ENCODE measurements around the gene ETF1. TPM values are rescaled to one million over a fixed set of nuclear protein-coding genes. Genes with fewer than 3 reads are reported as not detected.

The ETF1 gene
- total and polyA plus RNA-seq, 2 donors (not counting 1 experiment from before 2014, with no cell fraction given), result 10.2 to 50.5 TPM

GRCh38 chr5:138517437-138517836 is 25.6 kb downstream of the ETF1 start:
- ATAC-seq (ENCODE audit: low read depth) (no peak), DNase-seq (no peak)
- CTCF ChIA-PET, result interaction anchor here (0.6 to 1.0 kb wide), 2 partner anchors 13 to 18 kb away, joined by 3 read pairs; no protein-coding TSS in a partner anchor
- Histone ChIP-seq H3K27ac (ENCODE audit: low read length in 2 of 2) (no peak overlapping the region), H3K27me3 (replicated peaks in 1 of 4; ENCODE audit: control extremely low read depth in 1 of 4, control insufficient read depth in 3 of 4, insufficient read depth in 4 of 4, low read length in 3 of 4) (no peaks in the 10 kb centered on the region), H3K4me2 (replicated peaks; ENCODE audit: low read depth, low read length, poor library complexity, severe bottlenecking) (no peak overlapping the region), H3K36me3 (replicated peaks in 1 of 2; ENCODE audit: control extremely low read depth in 1 of 2, control insufficient read depth in 1 of 2, extremely low read depth in 1 of 2, insufficient read depth in 2 of 2, low read length in 1 of 2) (peaks cover 16 to 67% of the 10 kb centered on the region in 2 experiments), H4K20me1 (ENCODE audit: control insufficient read depth, insufficient read depth, low read length, poor library complexity, severe bottlenecking) (peaks cover 27% of the 10 kb centered on the region), H3K79me2 (ENCODE audit: control insufficient read depth, insufficient read depth, low read length) (peaks cover 39% of the 10 kb centered on the region), H2AFZ (ENCODE audit: insufficient read depth, low read depth, low read length, poor library complexity, severe bottlenecking) (no peak overlapping the region), H3K4me1 (ENCODE audit: control insufficient read depth in 2 of 2, insufficient read depth in 2 of 2, low read length in 2 of 2) (no peaks in the 10 kb centered on the region), H3K4me3 (ENCODE audit: control extremely low read depth in 1 of 5, extremely low read depth in 1 of 5, insufficient read depth in 1 of 5, low read depth in 2 of 5, low read length in 4 of 5) (no peak overlapping the region), H3K9me3 (ENCODE audit: control extremely low read depth in 1 of 3, control insufficient read depth in 2 of 3, insufficient read depth in 1 of 3, low read length in 2 of 3) (no peaks in the 10 kb centered on the region), H3K9ac (ENCODE audit: low read length) (no peak overlapping the region)
- Mint-ChIP-seq H3K4me3 (no peak overlapping the region), H3K27me3 (no peaks in the 10 kb centered on the region), H3K9me3 (ENCODE audit: insufficient read depth) (no peaks in the 10 kb centered on the region), H3K4me1 (peaks cover 9% of the 10 kb centered on the region), H3K27ac (no peak overlapping the region)
- WGBS (ENCODE audit: insufficient coverage), result 100% methylated on average over 1 of the region's 4 CpGs
- intact Hi-C loops (cut with micrococcal nuclease), result no loop called here
- no peak for TF ChIP-seq CTCF (IDR thresholded peaks at IDR 0.05)
- POLR2A ChIA-PET, result no interaction called here

- POLR2A ChIA-PET, result no interaction called here
Measured at GRCh38 chr5:138515556-138516245, 27.3 kb downstream of the ETF1 start.

More at GRCh38 chr5:138515556-138516245, 27.3 kb downstream of the ETF1 start:
- no peak overlapping the region for H3K4me3 Mint-ChIP-seq
- no CpG with 5 or more reads among the region's 3 CpGs for WGBS (ENCODE audit: insufficient coverage)
- H2AFZ ChIP-seq (ENCODE audit: insufficient read depth, low read depth, low read length, poor library complexity, severe bottlenecking), result no peak overlapping the region
- DNase-seq, result no peak
- ATAC-seq (ENCODE audit: low read depth), result no peak
- H3K4me2 ChIP-seq (replicated peaks; ENCODE audit: low read depth, low read length, poor library complexity, severe bottlenecking), result no peak overlapping the region
- H4K20me1 ChIP-seq (ENCODE audit: control insufficient read depth, insufficient read depth, low read length, poor library complexity, severe bottlenecking), result peaks cover 17% of the 10 kb centered on the region
- no peaks in the 10 kb centered on the region for H3K27me3 ChIP-seq (replicated peaks in 1 of 4; ENCODE audit: control extremely low read depth in 1 of 4, control insufficient read depth in 3 of 4, insufficient read depth in 4 of 4, low read length in 3 of 4)
- CTCF ChIA-PET, result interaction anchor here (0.6 to 1.4 kb wide), 2 partner anchors 12 to 218 kb away, joined by 3 to 6 read pairs; no protein-coding TSS in a partner anchor
- H3K27ac Mint-ChIP-seq, result no peak overlapping the region
- H3K9ac ChIP-seq (ENCODE audit: low read length), result no peak overlapping the region
- H3K4me1 ChIP-seq (ENCODE audit: control insufficient read depth in 2 of 2, insufficient read depth in 2 of 2, low read length in 2 of 2), result no peaks in the 10 kb centered on the region
- H3K27me3 Mint-ChIP-seq, result no peaks in the 10 kb centered on the region
- H3K9me3 ChIP-seq (ENCODE audit: control extremely low read depth in 1 of 3, control insufficient read depth in 2 of 3, insufficient read depth in 1 of 3, low read length in 2 of 3), result no peaks in the 10 kb centered on the region
- peaks cover 17 to 79% of the 10 kb centered on the region in 2 experiments for H3K36me3 ChIP-seq (replicated peaks in 1 of 2; ENCODE audit: control extremely low read depth in 1 of 2, control insufficient read depth in 1 of 2, extremely low read depth in 1 of 2, insufficient read depth in 2 of 2, low read length in 1 of 2)
- no peaks in the 10 kb centered on the region for H3K9me3 Mint-ChIP-seq (ENCODE audit: insufficient read depth)
- intact Hi-C loops (cut with micrococcal nuclease), result no loop called here
- no peak for TF ChIP-seq EZH2 (IDR thresholded peaks at IDR 0.05; ENCODE audit: borderline replicate concordance, insufficient read depth, low read depth, low read length, poor library complexity, severe bottlenecking)
- TF ChIP-seq CTCF (IDR thresholded peaks at IDR 0.05), result no peak
- no peak overlapping the region for H3K27ac ChIP-seq (ENCODE audit: low read length in 2 of 2)
- H3K79me2 ChIP-seq (ENCODE audit: control insufficient read depth, insufficient read depth, low read length), result peaks cover 21% of the 10 kb centered on the region
- no peak overlapping the region for H3K4me3 ChIP-seq (ENCODE audit: control extremely low read depth in 1 of 5, extremely low read depth in 1 of 5, insufficient read depth in 1 of 5, low read depth in 2 of 5, low read length in 4 of 5)
- H3K4me1 Mint-ChIP-seq, result peaks cover 2% of the 10 kb centered on the region

Measured in B cell (primary cell).